HepG2 (cell line): ENCODE data around the gene GASK1A. TPM values are rescaled to one million over a fixed set of nuclear protein-coding genes. Genes with fewer than 3 reads are reported as not detected.

Source experiments
- ATAC-seq: fragments of 200-7000 bp; cut with Tn5 transposase; 3 replicates; pipeline ENCODE4 v1.9.1; 2020; ENCODE audit warnings: mild to moderate bottlenecking, moderate library complexity
- BruUV-seq: library from RNA; stranded (reverse); fragments of 400-500 nt; replicated peaks from 2 replicates; lab custom pipeline; 2021; lab: Mats Ljungman, UMichigan
- CTCF ChIA-PET: fragments of 300-600 bp; formaldehyde crosslinking; extraction: SDS; loops from one replicate; lab custom pipeline; 2021; ENCODE audit warnings: low total read pairs, inconsistent platforms, low intra/inter-chr PET ratio; lab: Yijun Ruan, JAX
- POLR2A ChIA-PET: fragments of 350-600 bp; sonication (Branson Sonifier 250); formaldehyde crosslinking; loops from one replicate; lab custom pipeline; 2020; ENCODE audit warnings: antibody characterized with exemption, inconsistent platforms; lab: Yijun Ruan, JAX
- DNase-seq: peaks from one replicate; pipeline ENCODE4 v3.0.0-alpha.2; 2015; ENCODE audit warnings: low spot score
- FAIRE-seq: peaks from 3 replicates; lab custom pipeline; 2011; peaks lifted over from hg19 to GRCh38; lab: Jason Lieb, UNC
- H2AFZ ChIP-seq: one replicate; pipeline ENCODE4 v1.6.1; 2011; ENCODE audit warnings: low read length, inconsistent platforms
- H3K27ac ChIP-seq: fragments of 300-600 bp; 3 replicates; pipeline ENCODE4 v1.8.0; 2011; ENCODE audit warnings: mixed run types, mild to moderate bottlenecking, mixed read lengths, low read length, inconsistent platforms; ENCODE audit not compliant: insufficient read depth; ENCODE audit errors: extremely low read length
- H3K27me3 ChIP-seq, 2 experiments: fragments of 200-600 bp in 1 of 2; 2 replicates in 1 of 2; 3 replicates in 1 of 2; pipeline versions ENCODE4 v1.6.0 to v1.8.0; 2011; ENCODE audit warnings: low read length in 2 of 2, mild to moderate bottlenecking in 2 of 2, moderate library complexity in 2 of 2, inconsistent platforms in 1 of 2; ENCODE audit not compliant: insufficient read depth in 2 of 2, control insufficient read depth in 1 of 2
- H3K36me3 ChIP-seq, 2 experiments: fragments of 200-600 bp in 1 of 2; replicated peaks in 1 of 2; 2 replicates in 1 of 2; 3 replicates in 1 of 2; pipeline versions ENCODE4 v1.5.1 to v1.8.0; 2011; ENCODE audit warnings: low read length in 2 of 2, inconsistent platforms in 1 of 2; ENCODE audit not compliant: insufficient read depth in 2 of 2, control insufficient read depth in 1 of 2
- H3K4me1 ChIP-seq: 2 replicates; pipeline ENCODE4 v1.5.1; 2012; ENCODE audit warnings: low read length, inconsistent platforms; ENCODE audit not compliant: insufficient read depth
- H3K4me2 ChIP-seq: 2 replicates; pipeline ENCODE4 v1.6.0; 2011; ENCODE audit warnings: low read depth, low read length, inconsistent platforms
- H3K4me3 ChIP-seq, 3 experiments: fragments of 200-600 bp in 1 of 3; sonication (generic), shearing (Covaris generic) in 1 of 3; replicated peaks in 1 of 3; 2 replicates each; pipeline ENCODE4 v1.5.1; 2011 to 2016; ENCODE audit warnings: low read length in 3 of 3, inconsistent platforms in 2 of 3, low read depth in 2 of 3, mild to moderate bottlenecking in 2 of 3, control low read depth in 1 of 3, mixed read lengths in 1 of 3; ENCODE audit not compliant: insufficient read depth in 1 of 3
- H3K79me2 ChIP-seq: one replicate; pipeline ENCODE4 v1.6.1; 2011; ENCODE audit warnings: low read length, inconsistent platforms; ENCODE audit not compliant: insufficient read depth
- H3K9ac ChIP-seq: 2 replicates; pipeline ENCODE4 v1.6.0; 2011; ENCODE audit warnings: mild to moderate bottlenecking, low read depth, low read length, inconsistent platforms; ENCODE audit not compliant: insufficient read depth
- H3K9me3 ChIP-seq: 2 replicates; pipeline ENCODE4 v1.5.1; 2012; ENCODE audit warnings: mild to moderate bottlenecking, low read length
- H4K20me1 ChIP-seq: 2 replicates; pipeline ENCODE4 v1.6.0; 2011; ENCODE audit warnings: inconsistent platforms, mild to moderate bottlenecking, low read length, moderate library complexity; ENCODE audit not compliant: insufficient read depth
- ARHGAP35 ChIP-seq: sonication (generic); formaldehyde crosslinking; IDR thresholded peaks from 2 replicates; pipeline ENCODE4 v1.9.0; 2022; ENCODE audit warnings: mild to moderate bottlenecking, inconsistent platforms, moderate library complexity, missing genetic modification reagents, borderline replicate concordance
- HNRNPLL ChIP-seq: fragments of 200-400 bp; formaldehyde crosslinking; IDR thresholded peaks from 2 replicates; pipeline ENCODE4 v1.6.1; 2017; ENCODE audit warnings: mild to moderate bottlenecking, low read depth, low read length; ENCODE audit not compliant: poor library complexity, severe bottlenecking
- PHF21A ChIP-seq: sonication (generic); formaldehyde crosslinking; IDR thresholded peaks from 2 replicates; pipeline ENCODE4 v1.5.0; 2020; ENCODE audit warnings: mild to moderate bottlenecking, missing genetic modification reagents
- SMARCC2 ChIP-seq: fragments of 450-650 bp; IDR thresholded peaks from 2 replicates; pipeline ENCODE4 v1.6.1; 2017; ENCODE audit warnings: antibody characterized with exemption, mild to moderate bottlenecking
- ZNF318 ChIP-seq: sonication (generic); formaldehyde crosslinking; IDR thresholded peaks from 2 replicates; pipeline ENCODE4 v1.4.0; 2020; ENCODE audit warnings: mild to moderate bottlenecking, missing genetic modification reagents
- ZNF574 ChIP-seq: sonication (generic); formaldehyde crosslinking; IDR thresholded peaks from 2 replicates; pipeline ENCODE4 v1.4.0; 2020; ENCODE audit warnings: missing genetic modification reagents
- ZNF776 ChIP-seq: sonication (generic); formaldehyde crosslinking; IDR thresholded peaks from 2 replicates; pipeline ENCODE4 v1.4.0; 2020; ENCODE audit warnings: mild to moderate bottlenecking, missing genetic modification reagents
- WGBS: methylation state at CpG from one replicate; pipeline ENCODE4 v1.1.6; 2017; ENCODE audit warnings: low lambda C conversion rate; 5-methylcytosine and 5-hydroxymethylcytosine counted together
- in situ Hi-C: cut with HindIII; loops from 2 replicates; pipeline ENCODE4 v1.10.0; 2017; ENCODE audit warnings: low pct_unique_long_range_greater_than_20kb; ENCODE audit not compliant: extremely low pct_ligation_motif_present
- intact Hi-C: fragments of 100-400 bp; cut with micrococcal nuclease; formaldehyde crosslinking; loops from one replicate; pipeline ENCODE4 v1.10.0; 2022; ENCODE audit not compliant: unreplicated experiment
- polyA plus RNA-seq, 8 experiments: library from polyadenylated mRNA; depleted of rRNA in 3 of 8; stranded (reverse) in 7 of 8; unstranded in 1 of 8; fragments of >200 nt; fragmentation: Illumina TruSeq in 4 of 8; extraction: Trizol in 4 of 8; gene quantifications; 2 replicates each; pipeline versions ENCODE4 v1.2.1 to v1.2.3, GENCODE V29; 2011 to 2016; ENCODE audit warnings: low read depth in 4 of 8, missing spikeins in 1 of 8, mixed read lengths in 1 of 8; ENCODE audit not compliant: insufficient read depth in 1 of 8
- total RNA-seq, 5 experiments: library from RNA; depleted of rRNA; stranded (reverse); fragments of >200 nt; fragmentation: Illumina TruSeq; extraction: Trizol; gene quantifications; 2 replicates each; pipeline ENCODE4 v1.2.3, GENCODE V29; 2016; ENCODE audit warnings: low read depth in 1 of 5
- TF ChIP-seq, protein P1 (sequence below): sonication (generic); formaldehyde crosslinking; IDR thresholded peaks from 2 replicates; pipeline ENCODE4 v1.4.0; 2020; ENCODE audit warnings: mild to moderate bottlenecking, missing genetic modification reagents, borderline replicate concordance

Gene GASK1A
- total and polyA plus RNA-seq, 2 of the 13 experiments (the other 11 are each of a cell fraction or from before 2014, with no cell fraction given): not detected

GRCh38 chr3:43074482-43074881, 95.4 kb downstream of the GASK1A start:
- no peak overlapping the region for H3K9ac ChIP-seq
- H3K27ac ChIP-seq: no peak overlapping the region
- DNase-seq: no peak
- H4K20me1 ChIP-seq: no peaks in the 10 kb centered on the region
- POLR2A ChIA-PET: no interaction called here
- CTCF ChIA-PET: no interaction called here
- peaks cover 0 to 3% of the 10 kb centered on the region in 2 experiments; a peak in 1 of 5 replicates for H3K36me3 ChIP-seq
- no peaks in the 10 kb centered on the region for H3K9me3 ChIP-seq
- no peaks in the 10 kb centered on the region for H3K27me3 ChIP-seq
- no peak for FAIRE-seq
- intact Hi-C loops: no loop called here
- no peak overlapping the region for H2AFZ ChIP-seq
- no peak overlapping the region for H3K4me2 ChIP-seq
- WGBS: 24% methylated on average over 4 of the region's 4 CpGs
- ATAC-seq: no peak
- no peak overlapping the region for H3K4me3 ChIP-seq
- in situ Hi-C loops: loop anchor here (10.0 kb wide), 1 partner anchor 110 kb away; no protein-coding TSS in a partner anchor
- H3K4me1 ChIP-seq: no peaks in the 10 kb centered on the region
- BruUV-seq: no TSS peak
- no peaks in the 10 kb centered on the region for H3K79me2 ChIP-seq
- TF ChIP-seq, protein P1, sequence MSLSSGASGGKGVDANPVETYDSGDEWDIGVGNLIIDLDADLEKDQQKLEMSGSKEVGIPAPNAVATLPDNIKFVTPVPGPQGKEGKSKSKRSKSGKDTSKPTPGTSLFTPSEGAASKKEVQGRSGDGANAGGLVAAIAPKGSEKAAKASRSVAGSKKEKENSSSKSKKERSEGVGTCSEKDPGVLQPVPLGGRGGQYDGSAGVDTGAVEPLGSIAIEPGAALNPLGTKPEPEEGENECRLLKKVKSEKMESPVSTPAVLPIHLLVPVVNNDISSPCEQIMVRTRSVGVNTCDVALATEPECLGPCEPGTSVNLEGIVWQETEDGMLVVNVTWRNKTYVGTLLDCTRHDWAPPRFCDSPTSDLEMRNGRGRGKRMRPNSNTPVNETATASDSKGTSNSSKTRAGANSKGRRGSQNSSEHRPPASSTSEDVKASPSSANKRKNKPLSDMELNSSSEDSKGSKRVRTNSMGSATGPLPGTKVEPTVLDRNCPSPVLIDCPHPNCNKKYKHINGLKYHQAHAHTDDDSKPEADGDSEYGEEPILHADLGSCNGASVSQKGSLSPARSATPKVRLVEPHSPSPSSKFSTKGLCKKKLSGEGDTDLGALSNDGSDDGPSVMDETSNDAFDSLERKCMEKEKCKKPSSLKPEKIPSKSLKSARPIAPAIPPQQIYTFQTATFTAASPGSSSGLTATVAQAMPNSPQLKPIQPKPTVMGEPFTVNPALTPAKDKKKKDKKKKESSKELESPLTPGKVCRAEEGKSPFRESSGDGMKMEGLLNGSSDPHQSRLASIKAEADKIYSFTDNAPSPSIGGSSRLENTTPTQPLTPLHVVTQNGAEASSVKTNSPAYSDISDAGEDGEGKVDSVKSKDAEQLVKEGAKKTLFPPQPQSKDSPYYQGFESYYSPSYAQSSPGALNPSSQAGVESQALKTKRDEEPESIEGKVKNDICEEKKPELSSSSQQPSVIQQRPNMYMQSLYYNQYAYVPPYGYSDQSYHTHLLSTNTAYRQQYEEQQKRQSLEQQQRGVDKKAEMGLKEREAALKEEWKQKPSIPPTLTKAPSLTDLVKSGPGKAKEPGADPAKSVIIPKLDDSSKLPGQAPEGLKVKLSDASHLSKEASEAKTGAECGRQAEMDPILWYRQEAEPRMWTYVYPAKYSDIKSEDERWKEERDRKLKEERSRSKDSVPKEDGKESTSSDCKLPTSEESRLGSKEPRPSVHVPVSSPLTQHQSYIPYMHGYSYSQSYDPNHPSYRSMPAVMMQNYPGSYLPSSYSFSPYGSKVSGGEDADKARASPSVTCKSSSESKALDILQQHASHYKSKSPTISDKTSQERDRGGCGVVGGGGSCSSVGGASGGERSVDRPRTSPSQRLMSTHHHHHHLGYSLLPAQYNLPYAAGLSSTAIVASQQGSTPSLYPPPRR (CRISPR knock-in tag): no peak
- no peak for TF ChIP-seq ZNF776 (CRISPR knock-in tag)
- no peak for TF ChIP-seq ZNF318
- no peak for TF ChIP-seq HNRNPLL
- no peak for TF ChIP-seq PHF21A (CRISPR knock-in tag)
- TF ChIP-seq SMARCC2: no peak
- no peak for TF ChIP-seq ZNF574 (CRISPR knock-in tag)
- no peak for TF ChIP-seq ARHGAP35 (CRISPR knock-in tag)
